OCI-LY3 (cell line): Measurements from ENCODE around the gene SMDT1.

ENCODE experiments used
- CTCF ChIP-seq: fragments of 200-600, 300-600 bp; sonication (generic); IDR thresholded peaks from 2 replicates; pipeline ENCODE4 v1.5.1; 2014; ENCODE audit warnings: antibody characterized with exemption, low read length, low read depth
- EZH2phosphoT487 ChIP-seq: fragments of 200-600 bp; shearing (Covaris generic); IDR thresholded peaks from 2 replicates; pipeline ENCODE4 v1.6.1; 2018; ENCODE audit warnings: antibody characterized with exemption, mixed run types, low read depth

GRCh38 chr22:42039271-42039670, 40.2 kb upstream of the SMDT1 start:
- TF ChIP-seq CTCF (no peak), EZH2phosphoT487 (no peak)
